Brain pericyte (primary cell): ENCODE measurements around the gene CHAF1A.

ENCODE experiments used
- DNase-seq: peaks from one replicate; pipeline ENCODE4 v3.0.0-alpha.2; 2012; ENCODE audit warnings: low read depth, low spot score

The CHAF1A gene

GRCh38 chr19:4492337-4493103, 90.1 kb downstream of the CHAF1A start:
- DNase-seq = no peak
